ENCODE measurements around the gene MAP3K9.

DNA sequence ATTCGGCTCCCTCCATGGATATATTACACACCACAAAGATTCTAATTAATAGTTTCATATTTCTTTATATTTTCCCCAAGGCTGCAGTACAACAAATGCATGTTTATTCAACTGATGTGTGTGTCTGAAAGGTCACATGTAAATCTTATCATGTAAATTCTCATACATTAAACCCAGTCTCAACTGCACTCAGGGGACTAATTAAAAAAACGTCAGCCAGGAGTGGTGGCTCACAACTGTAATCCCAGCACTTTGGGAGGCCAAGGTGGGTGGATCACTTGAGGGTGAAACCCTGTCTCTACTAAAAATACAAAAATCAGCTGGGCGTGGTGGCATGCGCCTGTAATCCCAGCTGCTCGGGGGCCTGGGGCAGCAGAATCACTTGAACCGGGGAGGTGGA is 67.8 kb downstream of the MAP3K9 start:
- TF ChIP-seq, protein P1, sequence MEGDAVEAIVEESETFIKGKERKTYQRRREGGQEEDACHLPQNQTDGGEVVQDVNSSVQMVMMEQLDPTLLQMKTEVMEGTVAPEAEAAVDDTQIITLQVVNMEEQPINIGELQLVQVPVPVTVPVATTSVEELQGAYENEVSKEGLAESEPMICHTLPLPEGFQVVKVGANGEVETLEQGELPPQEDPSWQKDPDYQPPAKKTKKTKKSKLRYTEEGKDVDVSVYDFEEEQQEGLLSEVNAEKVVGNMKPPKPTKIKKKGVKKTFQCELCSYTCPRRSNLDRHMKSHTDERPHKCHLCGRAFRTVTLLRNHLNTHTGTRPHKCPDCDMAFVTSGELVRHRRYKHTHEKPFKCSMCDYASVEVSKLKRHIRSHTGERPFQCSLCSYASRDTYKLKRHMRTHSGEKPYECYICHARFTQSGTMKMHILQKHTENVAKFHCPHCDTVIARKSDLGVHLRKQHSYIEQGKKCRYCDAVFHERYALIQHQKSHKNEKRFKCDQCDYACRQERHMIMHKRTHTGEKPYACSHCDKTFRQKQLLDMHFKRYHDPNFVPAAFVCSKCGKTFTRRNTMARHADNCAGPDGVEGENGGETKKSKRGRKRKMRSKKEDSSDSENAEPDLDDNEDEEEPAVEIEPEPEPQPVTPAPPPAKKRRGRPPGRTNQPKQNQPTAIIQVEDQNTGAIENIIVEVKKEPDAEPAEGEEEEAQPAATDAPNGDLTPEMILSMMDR (IDR thresholded peaks at IDR 0.05; ENCODE audit: poor library complexity) = no peak
- TF ChIP-seq EZH2phosphoT487 (IDR thresholded peaks at IDR 0.05; ENCODE audit: low read depth, severe bottlenecking, unreplicated experiment) (no peak), EZH2 (IDR thresholded peaks at IDR 0.05; ENCODE audit: borderline replicate concordance) (no peak)
